ENCODE data around the gene NFYA.

DNA sequence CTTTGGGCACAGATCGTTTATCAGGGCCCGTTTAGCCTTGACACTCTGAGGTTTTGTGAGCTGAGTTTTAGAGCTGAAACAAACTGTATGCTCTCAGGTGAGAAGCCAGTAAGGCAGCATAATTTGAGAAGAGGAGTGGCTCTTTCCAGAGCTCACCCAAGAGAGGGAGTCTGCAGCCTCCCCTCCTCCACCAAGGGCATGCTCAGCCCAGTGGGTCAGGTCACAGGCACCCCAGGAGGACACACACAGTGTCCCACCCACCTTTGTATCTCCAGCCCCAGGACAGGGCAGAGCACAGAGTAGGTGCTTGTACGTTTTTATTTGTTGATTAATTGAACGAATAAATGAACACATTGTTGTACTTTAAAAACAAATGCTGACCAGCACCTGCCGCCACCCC, 27.1 kb upstream of the NFYA start:
- TF ChIP-seq POLR2A (IDR thresholded peaks at IDR 0.05) (no peak), POLR2AphosphoS5 (IDR thresholded peaks at IDR 0.05) (no peak), EP300 (IDR thresholded peaks at IDR 0.05) (no peak)
- TF ChIP-seq, protein P1, sequence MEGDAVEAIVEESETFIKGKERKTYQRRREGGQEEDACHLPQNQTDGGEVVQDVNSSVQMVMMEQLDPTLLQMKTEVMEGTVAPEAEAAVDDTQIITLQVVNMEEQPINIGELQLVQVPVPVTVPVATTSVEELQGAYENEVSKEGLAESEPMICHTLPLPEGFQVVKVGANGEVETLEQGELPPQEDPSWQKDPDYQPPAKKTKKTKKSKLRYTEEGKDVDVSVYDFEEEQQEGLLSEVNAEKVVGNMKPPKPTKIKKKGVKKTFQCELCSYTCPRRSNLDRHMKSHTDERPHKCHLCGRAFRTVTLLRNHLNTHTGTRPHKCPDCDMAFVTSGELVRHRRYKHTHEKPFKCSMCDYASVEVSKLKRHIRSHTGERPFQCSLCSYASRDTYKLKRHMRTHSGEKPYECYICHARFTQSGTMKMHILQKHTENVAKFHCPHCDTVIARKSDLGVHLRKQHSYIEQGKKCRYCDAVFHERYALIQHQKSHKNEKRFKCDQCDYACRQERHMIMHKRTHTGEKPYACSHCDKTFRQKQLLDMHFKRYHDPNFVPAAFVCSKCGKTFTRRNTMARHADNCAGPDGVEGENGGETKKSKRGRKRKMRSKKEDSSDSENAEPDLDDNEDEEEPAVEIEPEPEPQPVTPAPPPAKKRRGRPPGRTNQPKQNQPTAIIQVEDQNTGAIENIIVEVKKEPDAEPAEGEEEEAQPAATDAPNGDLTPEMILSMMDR (IDR thresholded peaks at IDR 0.05): no peak
